22Rv1 (cell line): ENCODE data around the gene OR2L8.

ENCODE experiments used
- H3K27ac ChIP-seq: fragments of 450-650 bp; 2 replicates; pipeline ENCODE4 v1.5.1; 2017
- CTCF ChIP-seq: fragments of 450-650 bp; IDR thresholded peaks from 2 replicates; pipeline ENCODE4 v1.5.1; 2017; ENCODE audit warnings: mild to moderate bottlenecking
- ZFX ChIP-seq: fragments of 450-650 bp; IDR thresholded peaks from 2 replicates; pipeline ENCODE4 v1.6.1; 2017; ENCODE audit warnings: antibody characterized with exemption, borderline replicate concordance

The OR2L8 gene

GRCh38 chr1:247948558-247948957 lies at the start of gene OR2L8:
Gene OR2L8 (plus strand): TSS chr1:247948858. CDS start chr1:247948858, 0 bp downstream.
- no peak within 1 kb of the TSS for H3K27ac ChIP-seq
- TF ChIP-seq ZFX (no peak), CTCF (no peak)

GRCh38 chr1:247904122-247904521 lies 44.5 kb upstream of the OR2L8 start:
- H3K27ac ChIP-seq, result no peak overlapping the region
- TF ChIP-seq CTCF (no peak), ZFX (no peak)

- H3K27ac ChIP-seq, result no peak overlapping the region
- no peak for TF ChIP-seq ZFX
- TF ChIP-seq CTCF, result no peak
These were observed 43.5 kb upstream of the OR2L8 start for GRCh38 chr1:247905181-247905580.

GRCh38 chr1:247905910-247906503 lies 42.7 kb upstream of the OR2L8 start:
- no peak overlapping the region for H3K27ac ChIP-seq
- TF ChIP-seq ZFX, result no peak
- TF ChIP-seq CTCF, result no peak

GRCh38 chr1:247906504-247907047 lies 42.1 kb upstream of the OR2L8 start:
- TF ChIP-seq CTCF (no peak), ZFX (no peak)
- H3K27ac ChIP-seq, result no peak overlapping the region

- no peak overlapping the region for H3K27ac ChIP-seq
- TF ChIP-seq ZFX, result no peak
- TF ChIP-seq CTCF, result no peak
These were observed 39.9 kb upstream of the OR2L8 start for GRCh38 chr1:247908766-247909165.

GRCh38 chr1:247913786-247914185 lies 34.9 kb upstream of the OR2L8 start:
- no peak overlapping the region for H3K27ac ChIP-seq
- TF ChIP-seq CTCF, result no peak
- TF ChIP-seq ZFX, result no peak
